HCT116 (cell line): ENCODE measurements around the gene ADCY2. TPM values are rescaled to one million over a fixed set of nuclear protein-coding genes. Genes with fewer than 3 reads are reported as not detected.
A peak's percentile ranks its signal among the peaks of the same experiment; 100 is the strongest.

ENCODE experiments used
- ATAC-seq: fragments of 200-7000 bp; cut with Tn5 transposase; 2 replicates; pipeline ENCODE4 v1.9.1; 2020; ENCODE audit warnings: mild to moderate bottlenecking, moderate library complexity
- BruUV-seq: library from RNA; stranded (reverse); fragments of 400-500 nt; replicated peaks from 2 replicates; lab custom pipeline; 2021; lab: Mats Ljungman, UMichigan
- CTCF ChIA-PET: fragments of 300-600 bp; sonication (Branson Sonifier 250); formaldehyde crosslinking; loops from one replicate; lab custom pipeline; 2021; ENCODE audit warnings: antibody characterized with exemption; lab: Charles Lee
- POLR2A ChIA-PET: fragments of 300-600, 350-600 bp; sonication (Branson Sonifier 250); formaldehyde crosslinking; loops from one replicate; lab custom pipeline; 2021; ENCODE audit warnings: antibody characterized with exemption; lab: Charles Lee
- RAD21 ChIA-PET, 2 experiments: fragments of 300-600 bp; sonication (Branson Sonifier 250); formaldehyde crosslinking; loops; one replicate each; lab custom pipeline; 2023; ENCODE audit warnings: low total read pairs in 2 of 2; ENCODE audit not compliant: uncharacterized antibody in 2 of 2, unreplicated experiment in 2 of 2, low non-redundant PET in 1 of 2; lab: Charles Lee
- DNase-seq: peaks from one replicate; pipeline ENCODE4 v3.0.0-alpha.2; 2010; ENCODE audit warnings: low read depth, low spot score
- H2AFZ ChIP-seq: fragments of 200-600 bp; shearing (Covaris generic), sonication (generic); 2 replicates; pipeline ENCODE4 v1.6.1; 2017; ENCODE audit warnings: low read depth, mixed run types, mixed read lengths, antibody characterized with exemption, low read length; ENCODE audit not compliant: poor library complexity, severe bottlenecking
- H3K27ac ChIP-seq: 2 replicates; pipeline ENCODE4 v1.5.1; 2012; ENCODE audit warnings: low read depth, low read length
- H3K27me3 ChIP-seq: fragments of 200-600 bp; sonication (generic); 2 replicates; pipeline ENCODE4 v1.6.1; 2016; ENCODE audit warnings: mixed run types, low read length, mixed read lengths; ENCODE audit not compliant: insufficient read depth
- H3K36me3 ChIP-seq, 2 experiments: fragments of 200-500 bp in 1 of 2; fragments of 200-600 bp in 1 of 2; sonication (Bioruptor generic) in 1 of 2; sonication (generic) in 1 of 2; 2 replicates each; pipeline versions ENCODE4 v1.5.1 to v1.6.1; 2014 to 2016; ENCODE audit warnings: low read length in 2 of 2, inconsistent platforms in 1 of 2, mixed read lengths in 1 of 2, mixed run types in 1 of 2; ENCODE audit not compliant: insufficient read depth in 2 of 2, control insufficient read depth in 1 of 2
- H3K4me1 ChIP-seq, 2 experiments: fragments of 200-600 bp in 1 of 2; sonication (generic) in 1 of 2; 2 replicates each; pipeline versions ENCODE4 v1.5.1 to v1.6.1; 2012 to 2017; ENCODE audit warnings: low read length in 2 of 2, inconsistent platforms in 1 of 2, mild to moderate bottlenecking in 1 of 2, mixed read lengths in 1 of 2, mixed run types in 1 of 2, moderate library complexity in 1 of 2; ENCODE audit not compliant: insufficient read depth in 2 of 2, control insufficient read depth in 1 of 2
- H3K4me2 ChIP-seq: fragments of 200-600 bp; sonication (generic); 2 replicates; pipeline ENCODE4 v1.6.1; 2017; ENCODE audit warnings: mixed run types, low read length, mixed read lengths
- H3K4me3 ChIP-seq, 2 experiments: fragments of 200-600 bp in 1 of 2; sonication (generic) in 1 of 2; replicated peaks in 1 of 2; 2 replicates each; pipeline ENCODE4 v1.5.1; 2011 to 2016; ENCODE audit warnings: low read length in 2 of 2, control low read depth in 1 of 2, low read depth in 1 of 2, mild to moderate bottlenecking in 1 of 2, mixed read lengths in 1 of 2, mixed run types in 1 of 2
- H3K79me2 ChIP-seq: fragments of 200-600 bp; sonication (generic); 2 replicates; pipeline ENCODE4 v1.6.1; 2017; ENCODE audit warnings: mild to moderate bottlenecking, mixed run types, low read length, moderate library complexity, mixed read lengths; ENCODE audit not compliant: insufficient read depth
- H3K9ac ChIP-seq: fragments of 200-600 bp; sonication (generic); 2 replicates; pipeline ENCODE4 v1.6.1; 2016; ENCODE audit warnings: low read length, mixed read lengths
- H3K9me2 ChIP-seq: fragments of 200-600 bp; sonication (generic), shearing (Covaris generic); 2 replicates; pipeline ENCODE4 v1.6.1; 2017; ENCODE audit warnings: mixed run types, mild to moderate bottlenecking, moderate library complexity; ENCODE audit not compliant: insufficient read depth
- H3K9me3 ChIP-seq, 2 experiments: fragments of 200-500 bp in 1 of 2; fragments of 200-600 bp in 1 of 2; sonication (Bioruptor generic) in 1 of 2; sonication (generic) in 1 of 2; 2 replicates each; pipeline ENCODE4 v1.6.1; 2014 to 2017; ENCODE audit warnings: low read length in 2 of 2, mixed read lengths in 2 of 2, inconsistent platforms in 1 of 2, low read depth in 1 of 2, mild to moderate bottlenecking in 1 of 2, mixed run types in 1 of 2, moderate library complexity in 1 of 2; ENCODE audit not compliant: control insufficient read depth in 1 of 2, insufficient read depth in 1 of 2
- H4K20me1 ChIP-seq: fragments of 200-600 bp; sonication (generic), shearing (Covaris generic); 2 replicates; pipeline ENCODE4 v1.6.1; 2017; ENCODE audit warnings: mixed run types, mild to moderate bottlenecking, moderate library complexity; ENCODE audit not compliant: insufficient read depth
- CBX3 ChIP-seq: IDR thresholded peaks from 2 replicates; pipeline ENCODE4 v1.6.1; 2012; ENCODE audit warnings: low read depth
- CEBPB ChIP-seq: IDR thresholded peaks from 2 replicates; pipeline ENCODE4 v1.6.1; 2012; ENCODE audit warnings: low read depth
- EGR1 ChIP-seq: IDR thresholded peaks from 2 replicates; pipeline ENCODE4 v1.6.1; 2012; ENCODE audit warnings: low read depth
- ELF1 ChIP-seq: IDR thresholded peaks from 2 replicates; pipeline ENCODE4 v1.6.1; 2012; ENCODE audit warnings: low read depth, borderline replicate concordance
- EZH2 ChIP-seq: fragments of 200-600 bp; sonication (generic); IDR thresholded peaks from 2 replicates; pipeline ENCODE4 v1.6.1; 2017; ENCODE audit warnings: antibody characterized with exemption, mixed run types
- FOSL1 ChIP-seq: IDR thresholded peaks from 2 replicates; pipeline ENCODE4 v1.6.1; 2012; ENCODE audit warnings: low read depth
- POLR2A ChIP-seq: IDR thresholded peaks from 2 replicates; pipeline ENCODE4 v1.7.0; 2011; ENCODE audit warnings: borderline replicate concordance; ENCODE audit not compliant: insufficient read depth, insufficient read length; ENCODE audit errors: extremely low read depth
- RAD21 ChIP-seq: IDR thresholded peaks from 2 replicates; pipeline ENCODE4 v1.6.1; 2012; ENCODE audit warnings: low read depth, mild to moderate bottlenecking
- SIN3A ChIP-seq: IDR thresholded peaks from 2 replicates; pipeline ENCODE4 v1.6.1; 2012; ENCODE audit warnings: low read depth
- SP1 ChIP-seq: IDR thresholded peaks from 2 replicates; pipeline ENCODE4 v1.6.1; 2012; ENCODE audit warnings: low read depth
- SRF ChIP-seq: IDR thresholded peaks from 2 replicates; pipeline ENCODE4 v1.6.1; 2012; ENCODE audit warnings: low read depth
- YY1 ChIP-seq: IDR thresholded peaks from 2 replicates; pipeline ENCODE4 v1.6.1; 2011; ENCODE audit warnings: low read length, low read depth, moderate library complexity, mild to moderate bottlenecking; ENCODE audit not compliant: insufficient replicate concordance; ENCODE audit errors: extremely low read depth
- intact Hi-C: fragments of 100-400 bp; cut with micrococcal nuclease; formaldehyde crosslinking; loops from 2 replicates; pipeline ENCODE4 v1.10.0; 2022
- total RNA-seq: library from RNA; stranded (reverse); gene quantifications from one replicate; pipeline ENCODE4 v1.2.1, GENCODE V29; 2021; ENCODE audit not compliant: unreplicated experiment
- TF ChIP-seq, protein P1 (sequence below): IDR thresholded peaks from 2 replicates; pipeline ENCODE4 v1.6.1; 2012
- TF ChIP-seq, protein P2 (sequence below): IDR thresholded peaks from 2 replicates; pipeline ENCODE4 v1.6.1; 2012; ENCODE audit warnings: low read depth

ADCY2 gene
- total RNA-seq, 1 experiment from 2014 or later: 0.15 TPM

DNA sequence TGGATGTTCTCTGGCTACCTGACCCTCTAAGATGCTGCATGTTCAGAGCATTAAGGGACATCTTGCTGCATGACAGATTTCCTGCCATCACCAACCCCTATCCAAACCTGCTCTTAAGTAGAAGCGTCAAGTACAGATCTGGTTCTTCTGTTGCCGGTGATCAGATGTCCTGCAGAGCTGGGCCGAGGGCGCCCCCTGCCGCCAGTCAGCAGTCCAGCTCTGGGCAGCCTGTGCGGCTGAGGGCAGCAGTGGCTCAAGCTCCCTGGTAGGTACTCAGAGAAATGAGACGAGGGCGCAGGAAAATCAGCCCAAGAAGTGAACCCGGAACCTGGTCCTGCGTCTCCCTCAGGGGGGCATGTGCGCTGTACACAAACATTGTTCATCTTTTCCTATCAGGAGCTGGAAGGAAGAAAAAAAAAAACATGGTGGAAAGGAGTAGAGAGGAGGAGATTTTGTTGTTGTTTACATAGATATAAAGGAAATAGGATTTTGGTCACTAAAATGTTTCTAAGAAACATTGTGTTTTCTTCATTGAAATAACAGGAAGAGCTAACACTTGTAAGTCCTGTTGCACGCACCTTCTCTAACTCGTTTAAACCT lies 359.2 kb downstream of the ADCY2 start (continued):
- TF ChIP-seq SP1 (no peak), SRF (no peak), CBX3 (peak; percentile 41; the same call in 1 of the 2 replicates), RAD21 (peak; percentile 75), EGR1 (no peak), CEBPB (no peak), POLR2A (no peak), EZH2 (no peak)

DNA sequence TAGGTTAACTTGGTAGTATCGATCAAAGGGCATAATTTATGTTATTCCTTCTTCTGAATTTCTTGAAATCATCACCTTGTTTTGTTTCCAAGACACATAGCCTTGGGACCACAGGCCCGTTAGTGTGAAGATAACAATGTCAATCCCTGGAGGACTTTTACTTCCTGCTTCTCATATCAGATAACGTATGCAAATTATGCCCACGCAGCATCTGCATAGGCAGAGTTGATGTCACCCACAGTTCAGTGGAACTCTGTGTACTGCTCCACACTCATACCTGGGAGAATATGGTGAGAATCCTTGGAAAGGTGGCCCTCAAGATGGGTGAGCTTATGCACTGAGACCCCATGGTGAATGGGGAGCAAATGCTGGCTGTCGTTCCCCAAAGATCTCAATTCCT lies 360.0 kb downstream of the ADCY2 start:
- no peak overlapping the region for H2AFZ ChIP-seq
- TF ChIP-seq, protein P1, sequence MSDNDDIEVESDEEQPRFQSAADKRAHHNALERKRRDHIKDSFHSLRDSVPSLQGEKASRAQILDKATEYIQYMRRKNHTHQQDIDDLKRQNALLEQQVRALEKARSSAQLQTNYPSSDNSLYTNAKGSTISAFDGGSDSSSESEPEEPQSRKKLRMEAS: no peak
- TF ChIP-seq FOSL1 (no peak), EGR1 (no peak), ELF1 (no peak), YY1 (no peak), CBX3 (no peak), SIN3A (no peak)
- TF ChIP-seq, protein P2, sequence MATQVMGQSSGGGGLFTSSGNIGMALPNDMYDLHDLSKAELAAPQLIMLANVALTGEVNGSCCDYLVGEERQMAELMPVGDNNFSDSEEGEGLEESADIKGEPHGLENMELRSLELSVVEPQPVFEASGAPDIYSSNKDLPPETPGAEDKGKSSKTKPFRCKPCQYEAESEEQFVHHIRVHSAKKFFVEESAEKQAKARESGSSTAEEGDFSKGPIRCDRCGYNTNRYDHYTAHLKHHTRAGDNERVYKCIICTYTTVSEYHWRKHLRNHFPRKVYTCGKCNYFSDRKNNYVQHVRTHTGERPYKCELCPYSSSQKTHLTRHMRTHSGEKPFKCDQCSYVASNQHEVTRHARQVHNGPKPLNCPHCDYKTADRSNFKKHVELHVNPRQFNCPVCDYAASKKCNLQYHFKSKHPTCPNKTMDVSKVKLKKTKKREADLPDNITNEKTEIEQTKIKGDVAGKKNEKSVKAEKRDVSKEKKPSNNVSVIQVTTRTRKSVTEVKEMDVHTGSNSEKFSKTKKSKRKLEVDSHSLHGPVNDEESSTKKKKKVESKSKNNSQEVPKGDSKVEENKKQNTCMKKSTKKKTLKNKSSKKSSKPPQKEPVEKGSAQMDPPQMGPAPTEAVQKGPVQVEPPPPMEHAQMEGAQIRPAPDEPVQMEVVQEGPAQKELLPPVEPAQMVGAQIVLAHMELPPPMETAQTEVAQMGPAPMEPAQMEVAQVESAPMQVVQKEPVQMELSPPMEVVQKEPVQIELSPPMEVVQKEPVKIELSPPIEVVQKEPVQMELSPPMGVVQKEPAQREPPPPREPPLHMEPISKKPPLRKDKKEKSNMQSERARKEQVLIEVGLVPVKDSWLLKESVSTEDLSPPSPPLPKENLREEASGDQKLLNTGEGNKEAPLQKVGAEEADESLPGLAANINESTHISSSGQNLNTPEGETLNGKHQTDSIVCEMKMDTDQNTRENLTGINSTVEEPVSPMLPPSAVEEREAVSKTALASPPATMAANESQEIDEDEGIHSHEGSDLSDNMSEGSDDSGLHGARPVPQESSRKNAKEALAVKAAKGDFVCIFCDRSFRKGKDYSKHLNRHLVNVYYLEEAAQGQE: no peak
- RAD21 ChIA-PET: no interaction called here
- H3K9ac ChIP-seq: no peak overlapping the region
- no peaks in the 10 kb centered on the region for H3K36me3 ChIP-seq
- H3K4me3 ChIP-seq: no peak overlapping the region
- H3K4me1 ChIP-seq: no peaks in the 10 kb centered on the region
- BruUV-seq: no TSS peak
- H3K9me3 ChIP-seq: no peaks in the 10 kb centered on the region
- peaks cover 2% of the 10 kb centered on the region; the same call in 1 of the 2 replicates for H3K27me3 ChIP-seq
- H3K27ac ChIP-seq: no peak overlapping the region
- CTCF ChIA-PET: interaction anchor here (1.3 to 2.5 kb wide), 2 partner anchors 11 to 989 kb away, joined by 4 to 20 read pairs; no protein-coding TSS in a partner anchor
- ATAC-seq (no peak), DNase-seq (no peak)
- no peaks in the 10 kb centered on the region for H3K79me2 ChIP-seq
- H4K20me1 ChIP-seq: no peaks in the 10 kb centered on the region
- intact Hi-C loops: loop anchor here (2.0 to 10.0 kb wide), 2 partner anchors 931 to 991 kb away; no protein-coding TSS in a partner anchor
- H3K4me2 ChIP-seq: no peak overlapping the region
- POLR2A ChIA-PET: no interaction called here
- H3K9me2 ChIP-seq: no peaks in the 10 kb centered on the region
